Fibroblast of the aortic adventitia (primary cell): ENCODE measurements around the gene RABGEF1. TPM values are rescaled to one million over a fixed set of nuclear protein-coding genes. Genes with fewer than 3 reads are reported as not detected.
"Not testable (repeated sequence)": the region's sequence is repeated elsewhere in the genome, so short reads cannot be mapped to it uniquely, and the experiment has no call there.

ENCODE experiments used
- DNase-seq: peaks from one replicate; pipeline ENCODE4 v3.0.0-alpha.2; 2010; ENCODE audit warnings: low read depth
- H3K4me3 ChIP-seq: 2 replicates; pipeline ENCODE4 v1.5.1; 2011; ENCODE audit warnings: low read depth, mild to moderate bottlenecking, control low read depth, low read length, moderate library complexity
- CTCF ChIP-seq: IDR thresholded peaks from 2 replicates; pipeline ENCODE4 v1.5.1; 2011; ENCODE audit warnings: mild to moderate bottlenecking, low read length, control low read depth, inconsistent platforms; ENCODE audit not compliant: insufficient read depth
- total RNA-seq: library from RNA; depleted of rRNA; stranded (reverse); fragments of >200 nt; gene quantifications from 2 replicates; pipeline ENCODE4 v1.2.3, GENCODE V29; 2012; ENCODE audit warnings: low replicate concordance

RABGEF1 gene
- total RNA-seq, 1 donor = 75.6 TPM

DNA sequence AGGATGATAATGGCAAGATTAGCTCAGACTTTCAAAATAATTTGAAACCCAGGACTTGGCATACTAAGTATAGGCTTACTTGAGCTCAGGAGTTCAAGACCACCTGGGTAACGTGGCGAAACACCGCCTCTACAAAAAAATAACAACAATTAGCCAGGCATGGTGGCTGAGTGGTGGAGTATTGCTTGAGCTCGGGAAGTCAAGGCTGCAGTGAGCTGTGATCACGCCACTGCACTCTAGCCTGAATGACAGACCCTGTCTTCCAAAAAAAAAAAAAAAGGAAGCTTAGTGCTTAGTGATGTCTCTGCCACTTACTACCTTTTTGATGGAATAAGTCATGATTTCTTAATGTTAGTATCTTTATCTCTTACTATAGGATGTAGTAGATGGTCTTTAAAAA, 25.5 kb downstream of the RABGEF1 start:
- DNase-seq = no peak
- no peak for TF ChIP-seq CTCF
- no peak overlapping the region for H3K4me3 ChIP-seq

DNA sequence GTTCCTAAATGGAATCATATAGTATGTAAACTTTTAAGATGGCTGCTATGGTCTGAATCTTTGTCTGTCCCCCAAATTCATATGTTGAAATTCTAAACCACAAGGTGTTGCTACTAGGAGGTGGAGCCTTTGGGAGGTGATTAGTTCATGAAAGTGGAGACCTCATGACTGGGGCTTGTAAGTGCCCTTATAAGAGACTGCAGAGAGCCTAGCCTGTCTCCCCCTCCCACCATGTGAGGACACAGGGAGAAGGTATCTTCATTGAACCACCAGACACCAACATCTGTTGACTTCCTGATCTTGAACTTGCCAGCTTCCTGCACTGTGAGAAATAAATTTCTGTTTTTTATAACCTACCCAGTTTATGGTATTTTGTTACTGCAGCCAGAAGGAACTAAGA, 27.0 kb downstream of the RABGEF1 start:
- not testable (repeated sequence) for DNase-seq, H3K4me3 ChIP-seq

DNA sequence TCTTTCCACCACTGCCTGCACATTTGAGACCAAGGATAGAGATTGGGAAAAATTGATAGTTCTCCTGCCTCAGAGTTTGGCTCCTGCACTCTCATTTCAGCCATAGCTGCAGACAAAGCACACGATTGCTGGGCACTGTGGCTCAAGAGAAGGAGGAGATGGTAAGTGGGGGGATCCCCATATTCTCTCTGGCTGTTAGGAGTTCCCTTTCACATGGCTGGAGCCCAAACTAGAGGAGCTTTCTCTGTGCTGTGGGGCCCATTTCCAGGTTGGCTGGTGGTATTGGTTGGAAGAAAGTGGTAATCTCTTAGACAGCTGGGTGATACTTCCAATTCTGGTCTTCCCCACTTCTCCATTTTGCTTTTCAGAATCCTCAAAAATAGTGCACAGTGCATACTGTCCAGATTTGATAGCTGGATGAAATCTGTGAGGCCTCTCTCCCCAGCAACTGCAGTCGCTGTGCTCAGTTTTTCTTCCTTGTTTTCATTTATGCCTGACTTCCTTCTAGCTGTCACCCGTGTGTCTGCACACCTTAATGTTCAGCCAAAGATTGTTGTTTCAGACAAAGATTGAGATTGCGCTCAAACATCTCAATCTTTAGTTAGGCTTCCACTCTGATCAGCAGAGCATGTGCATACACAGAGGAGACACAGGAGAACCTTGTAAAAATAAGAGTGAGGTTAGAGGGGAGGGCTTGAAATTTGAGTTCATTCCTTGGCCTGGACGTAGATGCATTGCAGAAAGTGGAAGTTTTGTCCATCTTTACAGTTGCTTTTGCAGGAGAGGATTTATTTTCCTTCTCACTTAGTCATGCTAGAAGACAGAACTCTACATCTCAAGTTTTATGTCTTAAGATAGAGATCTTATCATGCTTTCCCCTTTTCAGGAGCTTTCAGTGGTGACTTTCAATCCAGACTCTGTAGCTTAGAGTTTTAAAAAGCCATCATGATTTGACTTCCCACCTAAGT, 28.6 kb downstream of the RABGEF1 start:
- TF ChIP-seq CTCF = no peak
- DNase-seq = peak; percentile 7
- no peak overlapping the region for H3K4me3 ChIP-seq

GRCh38 chr7:66769833-66770512, 29.4 kb downstream of the RABGEF1 start:
- peak; percentile 41 for DNase-seq
- no peak for TF ChIP-seq CTCF
- H3K4me3 ChIP-seq = no peak overlapping the region

DNA sequence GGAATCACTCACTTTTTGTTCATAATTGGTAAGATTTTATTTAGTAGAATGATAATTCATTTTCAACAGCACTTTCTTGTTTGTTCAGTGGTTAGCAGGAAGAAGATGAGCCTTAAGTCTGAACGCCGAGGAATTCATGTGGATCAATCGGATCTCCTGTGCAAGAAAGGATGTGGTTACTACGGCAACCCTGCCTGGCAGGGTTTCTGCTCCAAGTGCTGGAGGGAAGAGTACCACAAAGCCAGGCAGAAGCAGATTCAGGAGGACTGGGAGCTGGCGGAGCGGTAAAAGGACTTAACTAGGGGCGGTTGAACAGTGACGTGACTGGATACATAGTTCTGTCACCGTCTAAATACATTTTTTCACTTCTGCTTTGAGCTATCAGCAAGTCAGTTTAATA, 31.3 kb downstream of the RABGEF1 start:
- TF ChIP-seq CTCF = no peak
- H3K4me3 ChIP-seq = no peak overlapping the region
- DNase-seq = no peak

GRCh38 chr7:66773744-66774143, 33.2 kb downstream of the RABGEF1 start:
- not testable (repeated sequence) for DNase-seq

GRCh38 chr7:66776383-66776782, 35.9 kb downstream of the RABGEF1 start:
- not testable (repeated sequence) for H3K4me3 ChIP-seq, DNase-seq
- peak; percentile 2 for TF ChIP-seq CTCF

More at GRCh38 chr7:66773744-66774143, 33.2 kb downstream of the RABGEF1 start:
- not testable (repeated sequence) for H3K4me3 ChIP-seq
